ENCODE data around the gene ALK.

ALK gene

DNA sequence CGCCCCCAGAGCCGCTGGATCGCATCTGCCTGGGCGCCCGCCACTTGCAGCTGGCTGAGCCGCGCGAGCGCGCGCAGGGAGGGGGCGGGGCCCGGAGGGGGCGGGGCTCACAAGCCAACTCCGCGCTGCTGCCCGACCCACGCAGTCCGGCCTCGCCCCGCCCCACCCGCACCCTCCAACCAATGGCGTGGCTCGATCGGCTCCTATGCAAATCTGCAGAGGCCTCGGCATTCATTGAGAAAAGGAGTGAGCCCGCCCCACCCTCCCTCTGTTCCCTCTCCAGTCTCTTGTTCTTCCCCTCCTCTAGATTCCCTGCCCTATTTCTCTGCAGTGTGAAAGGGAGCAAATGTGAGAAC is at the start of gene ALK:
ALK (minus strand) TSS at position 27 of the 356 bp plus-strand sequence. CDS start 927 bp downstream, outside the sequence.
- DNase-seq: peak; percentile 23 to 94 (median 86)

DNA sequence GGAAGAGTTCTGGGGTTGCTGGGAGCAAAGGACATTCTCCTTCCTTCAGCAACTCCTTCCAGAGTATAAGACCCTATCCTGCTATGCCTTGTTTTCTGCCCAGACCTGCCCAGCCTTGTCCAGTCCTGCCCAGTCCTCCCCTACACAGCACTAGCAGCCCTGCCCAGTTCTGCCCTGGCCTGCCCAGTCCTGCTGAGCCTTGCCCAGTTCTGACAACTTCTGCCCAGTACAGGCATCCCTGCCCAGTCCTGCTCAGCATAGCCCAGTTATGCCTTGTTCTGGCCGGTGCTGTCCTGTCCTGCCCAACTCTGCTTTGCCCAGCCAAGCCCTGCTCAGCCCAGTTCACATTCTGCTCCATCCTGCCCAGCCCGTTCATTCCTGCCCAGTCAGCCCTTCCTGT is 44.9 kb upstream of the ALK start:
- no peak for DNase-seq

- no peak for DNase-seq
Measured at GRCh38 chr2:29963972-29964570, 42.7 kb upstream of the ALK start.

DNA sequence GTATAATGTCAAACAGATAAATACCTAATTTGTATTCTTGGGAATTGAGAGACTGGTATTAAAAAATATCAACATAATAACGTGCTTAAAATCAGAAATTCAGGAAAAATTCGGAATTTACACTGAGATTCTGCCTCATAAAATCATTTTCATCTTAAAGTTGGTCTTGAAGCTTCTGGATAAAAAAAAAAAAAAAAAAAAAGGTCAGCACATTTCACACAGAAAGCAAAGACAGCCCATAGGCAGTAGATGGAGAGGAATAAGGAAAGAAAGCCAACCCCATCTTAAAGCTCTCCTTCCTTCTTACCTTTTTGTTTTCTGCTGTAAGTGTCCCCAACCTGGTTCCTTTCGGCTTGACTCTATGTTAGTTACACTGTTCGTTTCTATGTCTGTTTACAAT is 41.5 kb upstream of the ALK start:
- DNase-seq: no peak

DNA sequence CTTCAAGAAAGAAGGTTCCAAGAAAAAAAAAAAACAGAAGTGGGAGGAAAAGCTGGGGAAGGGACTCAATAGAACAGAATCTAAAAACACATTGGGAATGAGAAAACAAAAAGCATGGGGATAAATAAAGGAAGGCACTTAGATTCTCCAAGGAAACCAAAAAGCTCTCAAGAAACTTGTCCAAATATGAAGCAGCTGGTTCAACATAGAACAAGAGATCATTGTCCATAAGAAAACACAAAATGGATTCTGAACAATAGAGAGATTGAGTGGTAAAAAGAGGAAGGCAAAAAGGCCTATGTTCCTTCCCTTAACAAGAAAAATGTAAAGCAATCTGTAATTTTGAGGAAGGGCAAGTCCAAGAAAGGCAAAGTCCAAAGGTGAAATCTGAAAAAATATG is 32.9 kb upstream of the ALK start:
- no peak for DNase-seq

- no peak for DNase-seq
Measured at GRCh38 chr2:29952973-29953372, 31.6 kb upstream of the ALK start.

- DNase-seq: no peak
Measured at GRCh38 chr2:29951576-29951975, 30.2 kb upstream of the ALK start.

GRCh38 chr2:29950481-29950880 is 29.1 kb upstream of the ALK start:
- no peak for DNase-seq

GRCh38 chr2:29949042-29949441 is 27.7 kb upstream of the ALK start:
- no peak for DNase-seq

DNA sequence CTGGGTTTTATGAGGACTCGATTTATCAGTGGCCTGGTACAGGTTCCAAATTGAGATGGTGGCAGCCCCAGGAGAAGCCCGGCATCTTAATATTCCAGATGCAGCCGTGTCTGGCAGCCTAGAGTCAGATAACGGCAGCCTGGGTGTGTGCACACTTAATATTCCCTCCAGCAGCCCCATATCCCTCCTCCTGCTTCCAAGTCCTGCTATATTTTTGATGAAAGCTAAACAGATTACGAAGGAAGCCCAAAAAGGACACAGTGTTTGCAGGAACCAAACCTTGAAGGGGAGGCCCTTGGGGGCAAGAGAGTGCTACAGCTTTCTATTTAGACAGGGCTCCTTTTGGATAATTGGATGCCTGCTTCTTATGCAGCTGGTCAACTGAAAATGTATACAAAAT is 25.1 kb upstream of the ALK start:
- no peak for DNase-seq

GRCh38 chr2:29942711-29943110 is 21.3 kb upstream of the ALK start:
- peak in 1 of 58 donors; percentile 11 for DNase-seq

DNA sequence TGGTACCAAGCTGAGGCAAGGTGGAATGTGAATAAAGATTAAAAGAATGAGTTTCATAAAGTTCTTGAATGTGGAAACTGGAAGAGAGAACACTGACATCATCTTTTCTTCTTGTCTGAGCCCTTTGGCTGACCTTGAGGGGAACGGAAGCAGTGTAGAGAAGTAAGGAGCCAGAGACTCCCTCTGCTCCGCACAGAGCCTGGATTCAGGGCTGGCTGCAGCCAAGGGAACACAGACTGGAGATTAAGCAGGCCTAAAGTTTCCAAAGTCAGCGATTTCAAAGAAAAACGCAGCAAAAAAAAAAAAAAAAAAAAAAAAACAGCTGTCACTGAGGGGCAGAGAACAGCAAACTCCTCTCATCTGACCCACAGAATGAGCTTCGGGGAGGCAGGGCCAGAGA is 19.3 kb upstream of the ALK start:
- peak in 9 of 58 donors; percentile 7 to 29 (median 16) for DNase-seq

DNA sequence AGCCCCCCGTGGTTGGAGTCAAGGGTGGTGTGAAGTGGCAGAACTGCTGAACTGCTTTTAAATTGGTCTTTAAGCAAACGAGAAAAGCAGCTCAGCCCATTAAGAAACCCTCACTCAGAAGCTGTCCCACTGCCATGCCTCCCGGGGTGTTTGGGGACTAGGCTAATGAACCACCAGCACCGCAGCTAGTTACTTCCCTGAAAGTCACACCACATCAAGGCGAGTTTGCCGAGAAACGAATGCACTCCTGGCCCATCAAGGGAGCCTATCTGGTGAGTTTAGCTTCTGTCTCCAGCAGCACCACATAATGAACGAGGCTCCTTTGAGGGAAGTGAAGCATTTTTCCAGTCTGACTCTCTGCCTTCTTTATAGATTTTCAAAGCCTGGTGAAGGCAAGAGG is 14.6 kb upstream of the ALK start:
- DNase-seq: no peak

- no peak for DNase-seq
Measured at GRCh38 chr2:29931818-29932217, 10.4 kb upstream of the ALK start.

- DNase-seq: peak in 44 of 58 donors; percentile 1 to 73 (median 30)
Measured at GRCh38 chr2:29923110-29923721, 1.8 kb upstream of the ALK start.

DNA sequence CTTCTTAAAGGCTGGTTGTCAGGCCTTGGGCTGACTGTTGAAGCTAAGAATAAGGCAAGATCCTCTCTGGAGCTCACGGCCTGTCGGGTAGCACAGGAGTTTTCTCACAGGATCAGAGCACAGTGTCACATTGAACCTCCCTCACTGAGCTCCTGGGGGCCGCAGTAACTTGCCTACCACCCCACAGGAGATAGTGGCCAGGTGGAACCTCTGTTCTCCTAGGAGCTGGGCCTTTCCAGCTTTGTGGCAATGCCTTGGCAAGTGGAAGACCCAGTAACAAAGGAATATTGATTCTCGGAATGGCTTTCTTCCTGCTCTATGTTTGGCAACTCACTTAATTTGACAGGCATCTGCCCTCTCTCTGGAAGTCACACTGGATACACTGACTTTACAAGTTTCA is 1.2 kb upstream of the ALK start:
- no peak for DNase-seq

DNA sequence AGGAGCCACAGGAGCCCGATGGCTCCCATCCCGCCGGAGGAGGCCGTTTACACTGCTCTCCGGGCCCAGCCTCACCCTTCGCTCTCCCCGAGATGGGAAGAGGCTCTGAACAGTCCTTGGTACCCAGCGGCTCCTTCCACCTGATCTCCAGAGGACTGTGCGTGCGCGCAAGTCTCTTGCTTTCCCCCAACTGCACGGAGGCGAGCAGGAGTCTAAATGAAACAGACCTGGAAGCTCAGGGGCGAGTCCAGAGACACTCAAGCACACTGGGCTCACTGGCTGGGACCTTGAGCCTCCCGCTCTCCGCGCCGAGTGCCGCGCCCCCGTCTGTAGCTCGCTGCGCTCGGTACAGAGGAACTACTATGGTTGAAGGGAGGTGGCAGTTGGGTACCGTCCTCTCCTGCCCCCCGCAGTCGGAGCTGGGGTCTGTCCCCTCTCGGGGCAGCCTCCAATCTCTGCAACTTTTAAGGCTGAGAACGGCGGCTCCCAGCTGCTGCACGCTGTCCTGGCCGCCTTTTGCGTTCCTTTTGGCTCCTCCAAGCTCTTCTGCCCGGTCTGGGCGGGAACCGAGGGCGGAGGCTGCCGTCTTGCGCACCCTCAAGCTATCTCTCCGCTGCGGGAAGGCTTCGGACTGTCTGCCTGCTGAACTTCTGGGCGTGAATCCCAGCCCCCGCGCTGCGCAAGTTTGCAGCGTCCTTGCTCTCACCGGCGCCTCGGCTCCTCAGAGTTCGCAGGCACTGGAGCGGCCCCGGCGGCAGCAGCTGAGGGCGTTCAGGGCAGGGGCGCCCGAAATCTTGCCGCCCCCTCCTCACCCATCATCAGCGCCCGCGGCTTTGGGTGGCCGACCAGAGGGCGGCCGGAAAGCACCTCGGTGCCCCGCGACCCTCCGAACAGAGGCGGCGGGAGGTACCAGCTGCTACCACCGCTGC is 491 bp downstream of the ALK start:
- DNase-seq: peak in 16 of 58 donors; percentile 12 to 56 (median 39)

DNA sequence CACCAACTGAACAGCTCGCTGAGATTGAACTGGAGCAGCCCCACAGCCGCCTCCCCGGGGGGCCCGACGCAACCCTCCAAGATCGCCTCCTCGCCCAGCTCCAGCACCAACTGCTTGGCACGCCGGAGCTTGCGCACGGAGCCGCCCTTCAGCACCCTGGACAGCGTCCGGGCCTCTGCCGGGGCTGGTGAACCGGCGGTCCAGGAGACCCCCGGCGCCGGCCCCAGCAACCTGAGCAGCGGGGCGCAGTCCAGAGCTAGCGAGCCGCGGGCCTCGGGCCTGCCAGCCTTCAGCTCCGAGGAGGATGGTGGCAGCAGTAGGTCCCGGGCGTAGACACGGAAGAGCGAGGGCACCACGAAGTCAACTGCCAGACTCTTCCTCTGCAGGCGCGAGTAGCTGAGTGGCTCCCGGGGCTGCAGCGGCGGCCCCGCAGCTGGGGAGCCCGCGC is 1.2 kb downstream of the ALK start:
- DNase-seq: peak in 38 of 58 donors; percentile 11 to 55 (median 32)

DNA sequence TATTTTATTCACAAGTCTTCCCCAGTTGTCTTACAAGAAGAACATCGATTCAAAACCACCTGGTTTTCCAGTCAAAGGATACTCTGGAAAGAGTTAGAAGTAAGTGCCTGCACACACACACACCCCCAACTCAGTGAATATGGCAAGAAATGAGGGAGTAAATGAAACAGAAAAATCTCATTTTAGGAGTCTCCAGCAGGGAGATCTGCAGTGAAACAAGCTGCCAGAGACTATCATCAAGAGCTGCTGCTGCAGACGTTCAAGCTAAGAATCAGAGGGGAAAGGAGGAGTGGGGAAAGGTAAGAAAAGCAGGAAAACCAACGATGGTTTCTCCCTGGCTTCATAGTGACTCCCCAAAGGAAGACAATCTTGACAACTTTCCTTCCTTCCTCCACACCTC is 2.4 kb downstream of the ALK start:
- DNase-seq: no peak

DNA sequence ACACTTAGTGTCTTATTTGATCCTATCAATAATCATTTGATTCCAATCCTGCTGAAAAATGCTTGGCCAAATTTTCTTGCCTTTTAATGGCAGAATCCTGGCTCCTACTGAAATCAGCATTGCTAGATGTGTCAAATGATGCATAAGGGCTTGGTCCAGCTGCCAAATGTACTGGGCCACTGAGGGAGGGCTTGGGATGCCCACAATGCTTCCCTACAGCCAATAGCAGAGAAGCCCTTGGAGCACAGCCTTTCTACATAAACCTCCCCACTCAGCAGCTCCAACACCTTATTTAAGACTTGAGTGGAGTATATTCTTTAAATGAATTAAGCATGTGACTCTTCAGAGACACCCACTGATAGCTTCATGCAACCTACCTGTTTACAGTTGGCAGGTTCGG is 3.6 kb downstream of the ALK start:
- no peak for DNase-seq

DNA sequence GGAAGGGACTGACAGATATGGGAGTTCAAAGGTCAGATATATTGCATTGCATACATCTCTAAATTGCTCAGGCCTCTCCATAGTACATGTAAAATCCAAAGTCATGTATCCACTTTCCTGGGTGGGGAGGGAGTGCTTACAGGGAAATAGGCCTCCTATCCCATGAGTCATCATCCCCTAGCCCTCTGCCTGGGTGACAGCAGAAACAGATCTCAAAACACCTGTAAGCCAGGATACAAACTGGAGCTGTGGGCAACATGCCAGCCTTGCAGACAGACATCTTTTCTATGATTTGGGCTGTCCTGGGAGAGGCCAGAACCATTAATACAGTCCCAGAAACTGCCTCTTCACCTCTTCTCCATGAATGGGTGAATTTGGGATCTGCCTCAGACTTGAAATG is 4.8 kb downstream of the ALK start:
- DNase-seq: no peak

GRCh38 chr2:29910960-29911359 is 10.4 kb downstream of the ALK start:
- no peak for DNase-seq
